Renal cortex interstitium (tissue), 11 donors: ENCODE measurements around the gene FAM120B. TPM values are rescaled to one million over a fixed set of nuclear protein-coding genes. Genes with fewer than 3 reads are reported as not detected.
"Not testable (repeated sequence)": the region's sequence is repeated elsewhere in the genome, so short reads cannot be mapped to it uniquely, and the experiment has no call there.

Experiments
- DNase-seq, 11 donors: peaks; one replicate each; pipeline ENCODE4 v3.0.0-alpha.2; 2013; ENCODE audit warnings: low read depth in 9 of 11, low spot score in 4 of 11; ENCODE audit errors: extremely low read depth in 1 of 11
- polyA plus RNA-seq, 3 donors: library from polyadenylated mRNA; unstranded; fragments of 120-200 nt; gene quantifications; one replicate each; pipeline ENCODE4 v1.2.1, GENCODE V29; 2013; ENCODE audit not compliant: insufficient read length in 3 of 3

FAM120B gene
- polyA plus RNA-seq, 3 donors, result 36.9 to 37.8 (median 37.3) TPM

- no peak for DNase-seq
These were observed 88.4 kb downstream of the FAM120B start for GRCh38 chr6:170394980-170395379.

GRCh38 chr6:170398743-170399369, 92.3 kb downstream of the FAM120B start:
- DNase-seq, result not testable (repeated sequence)

GRCh38 chr6:170399955-170400558, 93.5 kb downstream of the FAM120B start:
- not testable (repeated sequence) for DNase-seq

GRCh38 chr6:170402318-170403040, 95.9 kb downstream of the FAM120B start:
- DNase-seq, result no peak

- DNase-seq, result peak in 1 of 11 donors; percentile 15
These were observed 96.9 kb downstream of the FAM120B start for GRCh38 chr6:170403451-170403850.

GRCh38 chr6:170404036-170404435, 97.5 kb downstream of the FAM120B start:
- DNase-seq, result no peak

- no peak for DNase-seq
These were observed 98.1 kb downstream of the FAM120B start for GRCh38 chr6:170404697-170405096.

GRCh38 chr6:170405311-170405975, 98.9 kb downstream of the FAM120B start:
- no peak for DNase-seq

GRCh38 chr6:170407200-170407599, 100.6 kb downstream of the FAM120B start:
- DNase-seq, result no peak

GRCh38 chr6:170407932-170408331, 101.4 kb downstream of the FAM120B start:
- DNase-seq, result no peak

GRCh38 chr6:170409746-170410145, 103.2 kb downstream of the FAM120B start:
- DNase-seq, result not testable (repeated sequence)

- no peak for DNase-seq
These were observed 103.7 kb downstream of the FAM120B start for GRCh38 chr6:170410241-170410640.

GRCh38 chr6:170415318-170415717, 108.8 kb downstream of the FAM120B start:
- no peak for DNase-seq

GRCh38 chr6:170416303-170416702, 109.7 kb downstream of the FAM120B start:
- DNase-seq, result no peak

- DNase-seq, result no peak
These were observed 110.5 kb downstream of the FAM120B start for GRCh38 chr6:170416959-170417606.

- no peak for DNase-seq
These were observed 111.3 kb downstream of the FAM120B start for GRCh38 chr6:170417881-170418280.

GRCh38 chr6:170420283-170420682, 113.7 kb downstream of the FAM120B start:
- DNase-seq, result no peak

- DNase-seq, result no peak
These were observed 114.5 kb downstream of the FAM120B start for GRCh38 chr6:170420791-170421776.
